ENCODE data around the gene ITSN2.
"Not testable (repeated sequence)": the region's sequence is repeated elsewhere in the genome, so short reads cannot be mapped to it uniquely, and the experiment has no call there.

Gene ITSN2

GRCh38 chr2:24210106-24210455 is 150.3 kb downstream of the ITSN2 start:
- DNase-seq: no peak

GRCh38 chr2:24209389-24210105 is 150.8 kb downstream of the ITSN2 start:
- no peak for DNase-seq

GRCh38 chr2:24208490-24208889 is 151.8 kb downstream of the ITSN2 start:
- no peak for DNase-seq

GRCh38 chr2:24207359-24207758 is 153.0 kb downstream of the ITSN2 start:
- DNase-seq: no peak

- no peak for DNase-seq
Observed at GRCh38 chr2:24206714-24207113, 153.6 kb downstream of the ITSN2 start.

GRCh38 chr2:24206242-24206641 is 154.1 kb downstream of the ITSN2 start:
- no peak for DNase-seq

- no peak for DNase-seq
Observed at GRCh38 chr2:24205131-24205530, 155.2 kb downstream of the ITSN2 start.

GRCh38 chr2:24204505-24204904 is 155.8 kb downstream of the ITSN2 start:
- DNase-seq: no peak

- no peak for DNase-seq
Observed at GRCh38 chr2:24203787-24204150, 156.6 kb downstream of the ITSN2 start.

- DNase-seq: no peak
Observed at GRCh38 chr2:24203029-24203786, 157.1 kb downstream of the ITSN2 start.

GRCh38 chr2:24200799-24201198 is 159.5 kb downstream of the ITSN2 start:
- no peak for DNase-seq

GRCh38 chr2:24199968-24200590 is 160.3 kb downstream of the ITSN2 start:
- no peak for DNase-seq

GRCh38 chr2:24197213-24197612 is 163.1 kb downstream of the ITSN2 start:
- DNase-seq: not testable (repeated sequence)

- DNase-seq: no peak
Observed at GRCh38 chr2:24191848-24192247, 168.5 kb downstream of the ITSN2 start.

- no peak for DNase-seq
Observed at GRCh38 chr2:24191156-24191555, 169.2 kb downstream of the ITSN2 start.

- no peak for DNase-seq
Observed at GRCh38 chr2:24190503-24190902, 169.8 kb downstream of the ITSN2 start.

GRCh38 chr2:24189551-24189950 is 170.8 kb downstream of the ITSN2 start:
- no peak for DNase-seq

GRCh38 chr2:24183366-24184069 is 176.8 kb downstream of the ITSN2 start:
- no peak for DNase-seq

GRCh38 chr2:24182507-24182906 is 177.8 kb downstream of the ITSN2 start:
- no peak for DNase-seq

GRCh38 chr2:24181849-24182248 is 178.5 kb downstream of the ITSN2 start:
- no peak for DNase-seq

- no peak for DNase-seq
Observed at GRCh38 chr2:24179683-24180082, 180.7 kb downstream of the ITSN2 start.

GRCh38 chr2:24176326-24176725 is 184.0 kb downstream of the ITSN2 start:
- DNase-seq: no peak

GRCh38 chr2:24175631-24176187 is 184.6 kb downstream of the ITSN2 start:
- no peak for DNase-seq

Data from activated CD8-positive, alpha-beta memory T cell treated with anti-CD3 and anti-CD28 coated beads, Interleukin-2, amount 50 U/mL, for 48 hours (primary cell).